Measurements from ENCODE around the gene FGF11.

DNA sequence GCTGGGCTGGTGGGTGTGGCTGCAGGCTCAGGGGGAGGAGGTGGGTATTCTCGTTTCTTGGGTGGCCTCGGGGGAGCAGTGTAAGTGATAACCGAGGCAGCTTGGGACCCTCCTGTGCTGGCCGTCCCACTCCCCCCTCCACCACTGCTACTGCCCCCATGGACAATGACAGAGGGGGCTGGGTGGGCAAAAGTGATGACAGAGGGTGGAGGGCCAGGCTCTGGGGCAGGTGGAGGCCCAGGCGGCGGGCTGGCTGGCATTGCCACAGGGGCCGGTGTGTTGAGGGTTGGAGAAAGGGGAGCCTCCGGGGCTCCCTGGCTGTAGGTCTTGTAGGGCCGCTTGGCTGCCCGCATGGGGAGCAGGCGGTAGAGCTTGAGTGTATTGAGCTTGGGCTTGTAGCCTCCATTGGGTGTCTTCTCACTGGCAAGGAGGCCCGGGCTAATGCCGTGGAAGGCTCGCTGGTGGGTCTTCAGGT lies 24.1 kb downstream of the FGF11 start:
- no peak for TF ChIP-seq KLF7 (tag by site-specific recombination; IDR thresholded peaks at IDR 0.05; ENCODE audit: borderline replicate concordance)
- TF ChIP-seq MZF1 (tag by site-specific recombination; IDR thresholded peaks at IDR 0.05; ENCODE audit: borderline replicate concordance) = no peak
- TF ChIP-seq RBAK (tag by site-specific recombination; IDR thresholded peaks at IDR 0.05) = no peak
- TF ChIP-seq, protein P1, sequence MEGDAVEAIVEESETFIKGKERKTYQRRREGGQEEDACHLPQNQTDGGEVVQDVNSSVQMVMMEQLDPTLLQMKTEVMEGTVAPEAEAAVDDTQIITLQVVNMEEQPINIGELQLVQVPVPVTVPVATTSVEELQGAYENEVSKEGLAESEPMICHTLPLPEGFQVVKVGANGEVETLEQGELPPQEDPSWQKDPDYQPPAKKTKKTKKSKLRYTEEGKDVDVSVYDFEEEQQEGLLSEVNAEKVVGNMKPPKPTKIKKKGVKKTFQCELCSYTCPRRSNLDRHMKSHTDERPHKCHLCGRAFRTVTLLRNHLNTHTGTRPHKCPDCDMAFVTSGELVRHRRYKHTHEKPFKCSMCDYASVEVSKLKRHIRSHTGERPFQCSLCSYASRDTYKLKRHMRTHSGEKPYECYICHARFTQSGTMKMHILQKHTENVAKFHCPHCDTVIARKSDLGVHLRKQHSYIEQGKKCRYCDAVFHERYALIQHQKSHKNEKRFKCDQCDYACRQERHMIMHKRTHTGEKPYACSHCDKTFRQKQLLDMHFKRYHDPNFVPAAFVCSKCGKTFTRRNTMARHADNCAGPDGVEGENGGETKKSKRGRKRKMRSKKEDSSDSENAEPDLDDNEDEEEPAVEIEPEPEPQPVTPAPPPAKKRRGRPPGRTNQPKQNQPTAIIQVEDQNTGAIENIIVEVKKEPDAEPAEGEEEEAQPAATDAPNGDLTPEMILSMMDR (tag by site-specific recombination; IDR thresholded peaks at IDR 0.05) = no peak
- TF ChIP-seq, protein P2, sequence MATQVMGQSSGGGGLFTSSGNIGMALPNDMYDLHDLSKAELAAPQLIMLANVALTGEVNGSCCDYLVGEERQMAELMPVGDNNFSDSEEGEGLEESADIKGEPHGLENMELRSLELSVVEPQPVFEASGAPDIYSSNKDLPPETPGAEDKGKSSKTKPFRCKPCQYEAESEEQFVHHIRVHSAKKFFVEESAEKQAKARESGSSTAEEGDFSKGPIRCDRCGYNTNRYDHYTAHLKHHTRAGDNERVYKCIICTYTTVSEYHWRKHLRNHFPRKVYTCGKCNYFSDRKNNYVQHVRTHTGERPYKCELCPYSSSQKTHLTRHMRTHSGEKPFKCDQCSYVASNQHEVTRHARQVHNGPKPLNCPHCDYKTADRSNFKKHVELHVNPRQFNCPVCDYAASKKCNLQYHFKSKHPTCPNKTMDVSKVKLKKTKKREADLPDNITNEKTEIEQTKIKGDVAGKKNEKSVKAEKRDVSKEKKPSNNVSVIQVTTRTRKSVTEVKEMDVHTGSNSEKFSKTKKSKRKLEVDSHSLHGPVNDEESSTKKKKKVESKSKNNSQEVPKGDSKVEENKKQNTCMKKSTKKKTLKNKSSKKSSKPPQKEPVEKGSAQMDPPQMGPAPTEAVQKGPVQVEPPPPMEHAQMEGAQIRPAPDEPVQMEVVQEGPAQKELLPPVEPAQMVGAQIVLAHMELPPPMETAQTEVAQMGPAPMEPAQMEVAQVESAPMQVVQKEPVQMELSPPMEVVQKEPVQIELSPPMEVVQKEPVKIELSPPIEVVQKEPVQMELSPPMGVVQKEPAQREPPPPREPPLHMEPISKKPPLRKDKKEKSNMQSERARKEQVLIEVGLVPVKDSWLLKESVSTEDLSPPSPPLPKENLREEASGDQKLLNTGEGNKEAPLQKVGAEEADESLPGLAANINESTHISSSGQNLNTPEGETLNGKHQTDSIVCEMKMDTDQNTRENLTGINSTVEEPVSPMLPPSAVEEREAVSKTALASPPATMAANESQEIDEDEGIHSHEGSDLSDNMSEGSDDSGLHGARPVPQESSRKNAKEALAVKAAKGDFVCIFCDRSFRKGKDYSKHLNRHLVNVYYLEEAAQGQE (tag by site-specific recombination; IDR thresholded peaks at IDR 0.05) = no peak
- no peak for TF ChIP-seq ZNF560 (tag by site-specific recombination; IDR thresholded peaks at IDR 0.05; ENCODE audit: borderline replicate concordance)
- no peak for TF ChIP-seq ZNF324 (tag by site-specific recombination; IDR thresholded peaks at IDR 0.05)
- no peak for TF ChIP-seq ZFP69B (tag by site-specific recombination; IDR thresholded peaks at IDR 0.05)
- no peak for TF ChIP-seq ZNF24 (tag by site-specific recombination; IDR thresholded peaks at IDR 0.05)
- TF ChIP-seq, protein P3, sequence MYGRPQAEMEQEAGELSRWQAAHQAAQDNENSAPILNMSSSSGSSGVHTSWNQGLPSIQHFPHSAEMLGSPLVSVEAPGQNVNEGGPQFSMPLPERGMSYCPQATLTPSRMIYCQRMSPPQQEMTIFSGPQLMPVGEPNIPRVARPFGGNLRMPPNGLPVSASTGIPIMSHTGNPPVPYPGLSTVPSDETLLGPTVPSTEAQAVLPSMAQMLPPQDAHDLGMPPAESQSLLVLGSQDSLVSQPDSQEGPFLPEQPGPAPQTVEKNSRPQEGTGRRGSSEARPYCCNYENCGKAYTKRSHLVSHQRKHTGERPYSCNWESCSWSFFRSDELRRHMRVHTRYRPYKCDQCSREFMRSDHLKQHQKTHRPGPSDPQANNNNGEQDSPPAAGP (tag by site-specific recombination; IDR thresholded peaks at IDR 0.05) = no peak
- no peak for TF ChIP-seq ZNF510 (tag by site-specific recombination; IDR thresholded peaks at IDR 0.05; ENCODE audit: insufficient replicate concordance)
- no peak for TF ChIP-seq ZNF571 (tag by site-specific recombination; IDR thresholded peaks at IDR 0.05)
- TF ChIP-seq ZNF121 (tag by site-specific recombination; IDR thresholded peaks at IDR 0.05) = no peak
